GM12878 (cell line): ENCODE data around the gene ESR2. TPM values are rescaled to one million over a fixed set of nuclear protein-coding genes. Genes with fewer than 3 reads are reported as not detected.

Experiments used
- ATAC-seq: fragments of 200-7000 bp; cut with Tn5 transposase; 3 replicates; pipeline ENCODE4 v1.9.1; 2020; ENCODE audit warnings: mild to moderate bottlenecking, moderate library complexity
- BruUV-seq: library from RNA; stranded (reverse); fragments of 400-500 nt; replicated peaks from 2 replicates; lab custom pipeline; 2021; lab: Mats Ljungman, UMichigan
- CTCF ChIA-PET: fragments of 300-600 bp; sonication (Branson Sonifier 250); formaldehyde crosslinking; extraction: SDS; loops from one replicate; lab custom pipeline; 2021; ENCODE audit warnings: inconsistent platforms; lab: Yijun Ruan, JAX
- POLR2A ChIA-PET: fragments of 350-600 bp; formaldehyde crosslinking; extraction: SDS; loops from one replicate; lab custom pipeline; 2021; ENCODE audit warnings: inconsistent platforms; lab: Charles Lee
- RAD21 ChIA-PET: fragments of 300-600 bp; sonication (Branson Sonifier 250); formaldehyde crosslinking; loops from one replicate; lab custom pipeline; 2023; ENCODE audit warnings: antibody characterized with exemption; ENCODE audit not compliant: unreplicated experiment; lab: Charles Lee
- SMC1A ChIA-PET: fragments of 300-600 bp; sonication (Branson Sonifier 250); formaldehyde crosslinking; loops from one replicate; lab custom pipeline; 2023; ENCODE audit not compliant: unreplicated experiment, uncharacterized antibody; lab: Charles Lee
- DNase-seq: peaks from one replicate; pipeline ENCODE4 v3.0.0-alpha.2; 2011; ENCODE audit warnings: low read depth, low spot score
- FAIRE-seq: peaks from 3 replicates; lab custom pipeline; 2011; peaks lifted over from hg19 to GRCh38; lab: Jason Lieb, UNC
- H2AFZ ChIP-seq: 2 replicates; pipeline ENCODE4 v1.6.0; 2011; ENCODE audit warnings: low read depth, low read length, control low read depth; ENCODE audit not compliant: control insufficient read depth
- H3K27ac ChIP-seq: 2 replicates; pipeline ENCODE4 v1.5.1; 2011; ENCODE audit warnings: control low read depth; ENCODE audit not compliant: control insufficient read depth, insufficient read depth
- H3K27me3 ChIP-seq, 2 experiments: replicated peaks in 1 of 2; 2 replicates each; pipeline versions ENCODE4 v1.6.0 to v1.6.1; 2011; ENCODE audit warnings: low read length in 1 of 2; ENCODE audit not compliant: control insufficient read depth in 2 of 2, insufficient read depth in 2 of 2
- H3K36me3 ChIP-seq, 2 experiments: 2 replicates each; pipeline ENCODE4 v1.5.1; 2011; ENCODE audit warnings: low read length in 1 of 2; ENCODE audit not compliant: control insufficient read depth in 2 of 2, insufficient read depth in 2 of 2
- H3K4me1 ChIP-seq: 2 replicates; pipeline ENCODE4 v1.6.1; 2011; ENCODE audit warnings: mild to moderate bottlenecking, low read length, moderate library complexity, mixed read lengths; ENCODE audit not compliant: control insufficient read depth, insufficient read depth
- H3K4me2 ChIP-seq: 2 replicates; pipeline ENCODE4 v1.6.0; 2011; ENCODE audit warnings: control low read depth; ENCODE audit not compliant: control insufficient read depth, insufficient read depth
- H3K4me3 ChIP-seq: fragments of 200-600 bp; sonication (generic); 2 replicates; pipeline ENCODE4 v1.5.1; 2016
- H3K79me2 ChIP-seq: 2 replicates; pipeline ENCODE4 v1.6.0; 2011; ENCODE audit warnings: low read length; ENCODE audit not compliant: control insufficient read depth, insufficient read depth
- H3K9ac ChIP-seq: 2 replicates; pipeline ENCODE4 v1.8.0; 2011; ENCODE audit warnings: low read length, control low read depth, mixed read lengths; ENCODE audit not compliant: control insufficient read depth, insufficient read depth
- H3K9me3 ChIP-seq: replicated peaks from 3 replicates; pipeline ENCODE4 v1.5.1; 2011; ENCODE audit warnings: mild to moderate bottlenecking, low read length; ENCODE audit not compliant: control insufficient read depth, insufficient read depth
- H4K20me1 ChIP-seq: 2 replicates; pipeline ENCODE4 v1.6.0; 2011; ENCODE audit not compliant: control insufficient read depth, insufficient read depth
- ESRRA ChIP-seq: IDR thresholded peaks from 2 replicates; pipeline ENCODE4 v1.6.1; 2012; ENCODE audit warnings: mild to moderate bottlenecking, low read length, improper control_type of control experiment
- SREBF1 ChIP-seq: IDR thresholded peaks from 2 replicates; pipeline ENCODE4 v1.6.1; 2012; ENCODE audit warnings: mild to moderate bottlenecking, low read length
- WGBS: methylation state at CpG from one replicate; pipeline ENCODE4 v1.1.6; 2016; ENCODE audit warnings: low lambda C conversion rate; ENCODE audit not compliant: insufficient replicate concordance, insufficient coverage; ENCODE audit errors: missing lambda C conversion rate; 5-methylcytosine and 5-hydroxymethylcytosine counted together
- in situ Hi-C: fragments of 300-500 bp; cut with MboI; formaldehyde crosslinking; loops from 9 replicates; pipeline ENCODE4 v1.14.3; 2018; ENCODE audit warnings: mixed read lengths
- intact Hi-C: fragments of 100-400 bp; cut with micrococcal nuclease; formaldehyde crosslinking; loops from one replicate; pipeline ENCODE4 v1.14.2; 2022; ENCODE audit not compliant: unreplicated experiment
- polyA plus RNA-seq, 11 experiments: library from polyadenylated mRNA; depleted of rRNA in 4 of 11; unstranded in 6 of 11; stranded (reverse) in 5 of 11; fragments of >200 nt; fragmentation: Nextera tagmentation in 4 of 11; fragmentation: Illumina TruSeq in 1 of 11; extraction: Ambion mirVana in 4 of 11; extraction: Trizol in 1 of 11; gene quantifications; 1 replicate in 1 of 11; 2 replicates in 10 of 11; pipeline versions ENCODE4 v1.2.1 to v1.2.3, GENCODE V29; 2011 to 2016; ENCODE audit warnings: inconsistent platforms in 2 of 11, missing spikeins in 2 of 11, low read depth in 1 of 11
- total RNA-seq, 4 experiments: library from RNA; depleted of rRNA in 3 of 4; stranded (reverse); fragments of >200 nt in 3 of 4; fragmentation: Illumina TruSeq in 1 of 4; extraction: Trizol in 1 of 4; gene quantifications; 2 replicates each; pipeline versions ENCODE4 v1.2.1 to v1.2.3, GENCODE V29; 2013 to 2021
- TF ChIP-seq, protein P1 (sequence below): fragments of 450-650 bp; formaldehyde crosslinking; IDR thresholded peaks from 2 replicates; pipeline ENCODE4 v1.4.0; 2020; ENCODE audit warnings: mild to moderate bottlenecking, moderate library complexity

The ESR2 gene
- total and polyA plus RNA-seq, 10 of the 15 experiments (the other 5 are each of a cell fraction or from before 2014, with no cell fraction given) = 0.29 to 2.6 (median 0.81) TPM

DNA sequence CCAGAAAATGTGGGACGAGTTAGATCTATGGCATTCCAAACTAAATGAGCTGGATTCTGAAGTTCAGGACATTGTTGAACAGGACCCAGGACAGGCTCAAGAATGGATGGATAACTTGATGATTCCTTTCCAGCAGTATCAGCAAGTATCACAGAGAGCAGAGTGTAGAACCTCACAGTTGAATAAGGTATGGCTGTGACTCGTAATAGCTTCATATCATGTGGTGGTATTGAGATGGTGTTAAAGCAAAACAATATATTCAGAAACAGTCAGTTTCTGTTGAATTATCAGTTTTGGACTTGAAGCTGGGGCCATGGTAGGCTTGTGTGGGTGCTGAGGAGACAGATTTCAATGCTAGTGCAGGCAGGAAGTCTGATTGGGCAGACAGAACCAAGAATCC lies 213.7 kb downstream of the ESR2 start:
- ATAC-seq = no peak
- no peaks in the 10 kb centered on the region for H3K27me3 ChIP-seq
- ChIA-PET CTCF (interaction anchor here (1.6 kb wide), 1 partner anchor 223 kb away, joined by 3 read pairs; no protein-coding TSS in a partner anchor), SMC1A (no interaction called here)
- peaks cover 4 to 9% of the 10 kb centered on the region in 2 experiments; a peak in 3 of 4 replicates for H3K36me3 ChIP-seq
- FAIRE-seq = no peak
- H4K20me1 ChIP-seq = no peaks in the 10 kb centered on the region
- DNase-seq = no peak
- 98% methylated on average over 2 of the region's 2 CpGs for WGBS
- no peak overlapping the region for H3K27ac ChIP-seq
- H3K4me1 ChIP-seq = no peaks in the 10 kb centered on the region
- H3K4me3 ChIP-seq = no peak overlapping the region
- no TSS peak for BruUV-seq
- intact Hi-C loops (no loop called here), in situ Hi-C loops (no loop called here)
- H2AFZ ChIP-seq = no peak overlapping the region
- H3K9me3 ChIP-seq = no peaks in the 10 kb centered on the region
- TF ChIP-seq ESRRA (no peak), SREBF1 (no peak)
- TF ChIP-seq, protein P1, sequence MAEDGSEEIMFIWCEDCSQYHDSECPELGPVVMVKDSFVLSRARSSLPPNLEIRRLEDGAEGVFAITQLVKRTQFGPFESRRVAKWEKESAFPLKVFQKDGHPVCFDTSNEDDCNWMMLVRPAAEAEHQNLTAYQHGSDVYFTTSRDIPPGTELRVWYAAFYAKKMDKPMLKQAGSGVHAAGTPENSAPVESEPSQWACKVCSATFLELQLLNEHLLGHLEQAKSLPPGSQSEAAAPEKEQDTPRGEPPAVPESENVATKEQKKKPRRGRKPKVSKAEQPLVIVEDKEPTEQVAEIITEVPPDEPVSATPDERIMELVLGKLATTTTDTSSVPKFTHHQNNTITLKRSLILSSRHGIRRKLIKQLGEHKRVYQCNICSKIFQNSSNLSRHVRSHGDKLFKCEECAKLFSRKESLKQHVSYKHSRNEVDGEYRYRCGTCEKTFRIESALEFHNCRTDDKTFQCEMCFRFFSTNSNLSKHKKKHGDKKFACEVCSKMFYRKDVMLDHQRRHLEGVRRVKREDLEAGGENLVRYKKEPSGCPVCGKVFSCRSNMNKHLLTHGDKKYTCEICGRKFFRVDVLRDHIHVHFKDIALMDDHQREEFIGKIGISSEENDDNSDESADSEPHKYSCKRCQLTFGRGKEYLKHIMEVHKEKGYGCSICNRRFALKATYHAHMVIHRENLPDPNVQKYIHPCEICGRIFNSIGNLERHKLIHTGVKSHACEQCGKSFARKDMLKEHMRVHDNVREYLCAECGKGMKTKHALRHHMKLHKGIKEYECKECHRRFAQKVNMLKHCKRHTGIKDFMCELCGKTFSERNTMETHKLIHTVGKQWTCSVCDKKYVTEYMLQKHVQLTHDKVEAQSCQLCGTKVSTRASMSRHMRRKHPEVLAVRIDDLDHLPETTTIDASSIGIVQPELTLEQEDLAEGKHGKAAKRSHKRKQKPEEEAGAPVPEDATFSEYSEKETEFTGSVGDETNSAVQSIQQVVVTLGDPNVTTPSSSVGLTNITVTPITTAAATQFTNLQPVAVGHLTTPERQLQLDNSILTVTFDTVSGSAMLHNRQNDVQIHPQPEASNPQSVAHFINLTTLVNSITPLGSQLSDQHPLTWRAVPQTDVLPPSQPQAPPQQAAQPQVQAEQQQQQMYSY (CRISPR knock-in tag) = no peak
- TF ChIP-seq, all 136 proteins: peak for 0
- Histone ChIP-seq H3K9ac (no peak overlapping the region), H3K4me2 (no peak overlapping the region), H3K79me2 (no peaks in the 10 kb centered on the region)
- ChIA-PET RAD21 (no interaction called here), POLR2A (no interaction called here)
